ENCODE results near the gene VPS16.

The VPS16 gene

DNA sequence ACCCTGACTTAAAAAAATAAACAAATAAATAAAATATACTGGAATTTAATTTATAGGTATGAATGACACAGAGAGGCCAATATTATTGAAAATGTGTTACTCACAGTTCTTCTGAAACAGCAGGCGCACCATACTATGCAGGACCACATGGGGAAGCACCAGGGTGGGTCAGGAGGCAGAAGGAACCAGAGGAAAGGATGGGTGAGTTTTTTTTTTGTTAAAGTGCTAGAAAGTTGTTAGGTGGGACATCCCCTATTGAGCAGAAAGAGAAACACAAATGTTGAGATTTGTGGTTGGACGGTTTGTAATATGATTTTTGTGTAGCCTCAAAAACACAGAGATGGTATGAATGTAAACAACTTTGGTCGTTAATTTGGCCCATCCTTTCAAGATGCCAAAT is 58.7 kb downstream of the VPS16 start:
- DNase-seq (ENCODE audit: low read depth, low spot score) = no peak

DNA sequence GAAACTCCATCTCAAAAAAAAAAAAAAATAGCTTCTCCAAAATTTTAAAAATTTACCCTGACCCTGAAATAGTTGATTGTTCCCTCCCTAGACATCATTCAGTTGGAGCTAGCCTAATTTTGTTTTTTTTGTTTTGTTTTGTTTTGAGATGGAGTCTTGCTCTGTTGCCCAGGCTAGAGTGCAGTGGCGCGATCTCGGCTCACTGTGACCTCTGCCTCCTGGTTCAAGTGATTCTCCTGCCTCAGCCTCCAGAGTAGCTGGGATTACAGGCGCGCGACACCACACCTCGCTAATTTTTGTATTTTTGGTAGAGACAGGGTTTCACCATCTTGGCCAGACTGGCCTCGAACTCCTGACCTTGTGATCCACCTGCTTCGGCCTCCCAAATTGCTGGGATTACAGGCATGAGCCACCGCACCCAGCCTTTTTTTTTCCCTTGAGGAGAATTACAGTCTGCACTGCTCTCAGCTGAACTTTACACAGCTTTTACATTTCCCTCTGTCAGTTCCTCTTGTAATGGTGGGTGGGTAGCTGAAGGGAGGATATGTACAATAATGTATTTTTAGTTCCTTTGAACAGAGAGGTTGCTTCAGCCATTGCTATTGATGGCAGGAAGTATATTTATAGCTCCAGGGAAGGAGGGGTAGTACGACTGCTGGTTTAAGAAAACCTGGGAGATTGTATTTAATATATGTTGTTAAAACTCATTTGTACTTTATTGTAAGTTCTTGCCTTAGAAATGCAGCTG is 60.5 kb downstream of the VPS16 start:
- no peak for DNase-seq (ENCODE audit: low read depth, low spot score)

DNA sequence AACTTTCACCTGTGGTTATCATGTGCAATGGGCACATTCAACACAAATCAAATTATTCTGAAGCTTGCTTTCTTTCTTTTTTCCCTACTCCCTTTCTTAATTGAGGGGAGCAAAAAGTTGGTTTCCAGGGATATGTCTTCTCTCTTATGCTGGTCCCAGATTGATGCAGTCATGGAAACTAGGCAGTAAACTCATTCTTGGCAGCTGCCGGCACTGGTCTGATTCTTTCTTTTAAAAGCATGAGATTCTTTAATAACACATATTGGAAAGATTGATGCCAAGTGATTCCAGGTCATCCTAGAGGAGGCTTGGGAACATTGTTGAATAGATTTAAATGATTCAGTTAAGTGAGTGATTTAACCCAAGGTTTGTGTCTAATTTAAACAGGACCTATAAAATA is 61.7 kb downstream of the VPS16 start:
- peak; percentile 10 for DNase-seq (ENCODE audit: low read depth, low spot score)

DNA sequence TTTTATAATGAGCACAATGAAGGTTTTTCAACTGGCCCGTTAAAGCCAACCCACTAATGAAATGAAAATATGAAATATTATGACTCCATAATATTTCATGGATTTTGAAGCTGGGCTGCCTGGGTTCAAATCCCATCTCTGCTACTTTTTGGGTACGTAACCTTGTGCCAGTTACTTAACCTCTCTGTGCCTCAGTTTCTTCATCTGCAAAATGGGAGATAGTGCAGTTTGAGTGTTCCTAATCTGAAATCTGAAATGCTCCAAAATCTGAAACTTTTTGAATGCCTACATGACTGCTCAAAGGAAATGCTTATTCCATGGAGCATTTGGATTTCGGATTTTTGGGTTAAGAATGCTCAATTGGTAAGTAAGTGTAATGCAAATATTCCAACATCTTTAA is 62.3 kb downstream of the VPS16 start:
- DNase-seq (ENCODE audit: low read depth, low spot score) = no peak

DNA sequence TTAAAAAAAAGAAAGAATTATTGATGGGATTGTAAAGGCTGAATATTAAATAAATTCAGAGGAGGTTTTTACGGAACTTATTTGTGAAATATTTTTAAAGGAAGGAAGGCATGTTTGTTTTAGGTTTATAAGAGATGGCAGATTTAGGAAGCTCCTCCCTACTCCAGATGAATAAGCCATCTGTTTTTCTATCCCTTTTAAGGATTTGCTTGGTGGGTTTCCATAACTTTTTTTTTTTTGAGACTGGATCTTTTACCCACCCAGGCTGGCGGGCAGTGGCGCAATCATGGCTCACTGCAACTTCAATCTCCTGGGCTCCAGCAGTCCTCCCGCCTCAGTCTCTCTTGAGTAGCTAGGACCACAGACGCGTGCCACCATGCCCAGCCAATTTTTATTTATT is 63.1 kb downstream of the VPS16 start:
- no peak for DNase-seq (ENCODE audit: low read depth, low spot score)

DNA sequence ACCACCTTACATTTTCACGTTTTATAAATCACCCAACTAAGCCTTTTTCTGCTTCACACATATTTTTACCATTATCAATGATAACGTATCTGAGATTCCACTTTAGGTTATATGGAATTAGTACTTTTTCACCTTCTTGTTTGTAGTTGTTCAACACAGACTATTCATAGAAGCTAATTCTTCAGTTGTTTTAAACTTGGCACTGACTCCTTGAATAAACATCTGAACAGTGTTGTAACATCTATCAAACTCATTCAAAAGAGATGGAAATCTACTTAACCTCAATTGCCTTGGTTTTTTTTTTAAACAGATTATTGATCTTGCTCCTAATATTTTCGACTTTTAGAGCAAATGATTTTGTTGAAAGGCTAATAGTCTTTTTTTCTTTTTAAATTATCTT is 67.0 kb downstream of the VPS16 start:
- DNase-seq (ENCODE audit: low read depth, low spot score) = no peak

DNA sequence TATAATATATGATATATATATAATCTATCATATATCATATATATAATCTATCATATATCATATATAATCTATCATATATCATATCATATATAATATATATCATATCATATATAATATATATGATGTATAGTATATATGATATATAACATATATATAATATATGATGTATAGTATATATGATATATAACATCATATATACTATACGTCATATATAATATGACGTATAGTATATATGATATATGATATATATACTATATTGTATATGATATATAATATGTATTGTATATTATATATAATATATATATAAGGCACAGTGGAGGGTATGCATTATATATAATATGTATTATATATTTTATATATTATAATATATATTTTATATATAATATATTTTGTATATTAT is 69.4 kb downstream of the VPS16 start:
- no peak for DNase-seq (ENCODE audit: low read depth, low spot score)

DNA sequence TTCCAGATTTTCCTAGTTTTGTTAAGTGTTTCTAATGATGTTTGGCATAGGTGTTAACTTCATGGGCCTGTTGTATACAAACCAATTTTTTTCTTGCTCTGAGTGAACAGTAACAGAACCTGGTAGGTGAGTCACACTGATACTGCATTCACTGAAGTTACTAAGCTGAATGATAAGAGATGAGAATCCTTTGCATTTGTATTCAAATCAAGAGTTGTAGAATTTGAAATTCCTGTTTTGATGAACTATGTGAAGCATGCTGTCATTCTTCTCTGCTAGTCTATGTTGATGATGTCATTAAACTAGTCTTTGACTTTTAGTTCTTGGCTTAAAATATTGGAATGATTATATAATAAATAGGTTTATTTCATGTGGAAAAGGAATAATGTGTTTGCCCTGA is 70.7 kb downstream of the VPS16 start:
- peak; percentile 13 for DNase-seq (ENCODE audit: low read depth, low spot score)

DNA sequence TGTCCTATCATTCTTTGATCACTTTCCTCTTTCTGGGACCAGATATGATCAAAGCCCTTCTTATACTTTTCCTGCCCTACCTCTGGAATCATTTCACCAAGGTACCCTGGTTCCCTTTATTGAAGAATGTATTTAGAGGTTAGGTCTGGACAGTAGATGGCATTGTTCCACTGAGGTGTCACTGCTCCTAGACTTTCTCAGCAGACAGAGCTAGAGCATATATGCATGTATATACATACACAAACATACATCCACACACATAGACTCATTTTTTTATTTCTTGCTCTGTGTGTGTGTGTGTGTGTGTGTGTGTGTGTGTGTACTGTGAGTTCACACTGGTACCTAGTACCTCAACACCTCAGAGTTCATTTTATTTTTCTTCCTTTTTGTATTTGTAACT is 73.6 kb downstream of the VPS16 start:
- peak; percentile 9 for DNase-seq (ENCODE audit: low read depth, low spot score)
